HepG2 (cell line): ENCODE data around the gene KCNT1. TPM values are rescaled to one million over a fixed set of nuclear protein-coding genes. Genes with fewer than 3 reads are reported as not detected.

Source experiments
- ATAC-seq: fragments of 200-7000 bp; cut with Tn5 transposase; 3 replicates; pipeline ENCODE4 v1.9.1; 2020; ENCODE audit warnings: mild to moderate bottlenecking, moderate library complexity
- BruUV-seq: library from RNA; stranded (reverse); fragments of 400-500 nt; replicated peaks from 2 replicates; lab custom pipeline; 2021; lab: Mats Ljungman, UMichigan
- CTCF ChIA-PET: fragments of 300-600 bp; formaldehyde crosslinking; extraction: SDS; loops from one replicate; lab custom pipeline; 2021; ENCODE audit warnings: low total read pairs, inconsistent platforms, low intra/inter-chr PET ratio; lab: Yijun Ruan, JAX
- POLR2A ChIA-PET: fragments of 350-600 bp; sonication (Branson Sonifier 250); formaldehyde crosslinking; loops from one replicate; lab custom pipeline; 2020; ENCODE audit warnings: antibody characterized with exemption, inconsistent platforms; lab: Yijun Ruan, JAX
- DNase-seq: peaks from one replicate; pipeline ENCODE4 v3.0.0-alpha.2; 2015; ENCODE audit warnings: low spot score
- FAIRE-seq: peaks from 3 replicates; lab custom pipeline; 2011; peaks lifted over from hg19 to GRCh38; lab: Jason Lieb, UNC
- H2AFZ ChIP-seq: one replicate; pipeline ENCODE4 v1.6.1; 2011; ENCODE audit warnings: low read length, inconsistent platforms
- H3K27ac ChIP-seq: fragments of 300-600 bp; 3 replicates; pipeline ENCODE4 v1.8.0; 2011; ENCODE audit warnings: mixed run types, mild to moderate bottlenecking, mixed read lengths, low read length, inconsistent platforms; ENCODE audit not compliant: insufficient read depth; ENCODE audit errors: extremely low read length
- H3K27me3 ChIP-seq, 2 experiments: fragments of 200-600 bp in 1 of 2; 2 replicates in 1 of 2; 3 replicates in 1 of 2; pipeline versions ENCODE4 v1.6.0 to v1.8.0; 2011; ENCODE audit warnings: low read length in 2 of 2, mild to moderate bottlenecking in 2 of 2, moderate library complexity in 2 of 2, inconsistent platforms in 1 of 2; ENCODE audit not compliant: insufficient read depth in 2 of 2, control insufficient read depth in 1 of 2
- H3K36me3 ChIP-seq, 2 experiments: fragments of 200-600 bp in 1 of 2; replicated peaks in 1 of 2; 2 replicates in 1 of 2; 3 replicates in 1 of 2; pipeline versions ENCODE4 v1.5.1 to v1.8.0; 2011; ENCODE audit warnings: low read length in 2 of 2, inconsistent platforms in 1 of 2; ENCODE audit not compliant: insufficient read depth in 2 of 2, control insufficient read depth in 1 of 2
- H3K4me1 ChIP-seq: 2 replicates; pipeline ENCODE4 v1.5.1; 2012; ENCODE audit warnings: low read length, inconsistent platforms; ENCODE audit not compliant: insufficient read depth
- H3K4me2 ChIP-seq: 2 replicates; pipeline ENCODE4 v1.6.0; 2011; ENCODE audit warnings: low read depth, low read length, inconsistent platforms
- H3K4me3 ChIP-seq, 3 experiments: fragments of 200-600 bp in 1 of 3; sonication (generic), shearing (Covaris generic) in 1 of 3; replicated peaks in 1 of 3; 2 replicates each; pipeline ENCODE4 v1.5.1; 2011 to 2016; ENCODE audit warnings: low read length in 3 of 3, inconsistent platforms in 2 of 3, low read depth in 2 of 3, mild to moderate bottlenecking in 2 of 3, control low read depth in 1 of 3, mixed read lengths in 1 of 3; ENCODE audit not compliant: insufficient read depth in 1 of 3
- H3K79me2 ChIP-seq: one replicate; pipeline ENCODE4 v1.6.1; 2011; ENCODE audit warnings: low read length, inconsistent platforms; ENCODE audit not compliant: insufficient read depth
- H3K9ac ChIP-seq: 2 replicates; pipeline ENCODE4 v1.6.0; 2011; ENCODE audit warnings: mild to moderate bottlenecking, low read depth, low read length, inconsistent platforms; ENCODE audit not compliant: insufficient read depth
- H3K9me3 ChIP-seq: 2 replicates; pipeline ENCODE4 v1.5.1; 2012; ENCODE audit warnings: mild to moderate bottlenecking, low read length
- H4K20me1 ChIP-seq: 2 replicates; pipeline ENCODE4 v1.6.0; 2011; ENCODE audit warnings: inconsistent platforms, mild to moderate bottlenecking, low read length, moderate library complexity; ENCODE audit not compliant: insufficient read depth
- ASH2L ChIP-seq: fragments of 300-600, 200-600 bp; sonication (generic); IDR thresholded peaks from 2 replicates; pipeline ENCODE4 v1.7.0; 2017; ENCODE audit warnings: low read depth, mild to moderate bottlenecking, moderate library complexity, mixed read lengths, low read length; ENCODE audit not compliant: insufficient read length
- EP300 ChIP-seq, 3 experiments: sonication (generic) in 1 of 3; formaldehyde crosslinking in 1 of 3; IDR thresholded peaks; 2 replicates each; pipeline versions ENCODE4 v1.5.1 to v1.6.1; 2011 to 2020; ENCODE audit warnings: low read depth in 2 of 3, low read length in 2 of 3, borderline replicate concordance in 1 of 3, improper control_type of control experiment in 1 of 3, mild to moderate bottlenecking in 1 of 3, missing genetic modification reagents in 1 of 3, moderate library complexity in 1 of 3
- MEIS1 ChIP-seq: sonication (generic); formaldehyde crosslinking; IDR thresholded peaks from 2 replicates; pipeline ENCODE4 v1.9.0; 2021; ENCODE audit warnings: mild to moderate bottlenecking, missing genetic modification reagents, moderate library complexity, borderline replicate concordance
- NCOA5 ChIP-seq: sonication (generic); formaldehyde crosslinking; IDR thresholded peaks from 2 replicates; pipeline ENCODE4 v1.4.0; 2020; ENCODE audit warnings: missing genetic modification reagents
- STAT5B ChIP-seq: sonication (generic); formaldehyde crosslinking; IDR thresholded peaks from 2 replicates; pipeline ENCODE4 v1.4.0; 2020; ENCODE audit warnings: missing genetic modification reagents
- YY1 ChIP-seq: IDR thresholded peaks from 2 replicates; pipeline ENCODE4 v1.6.1; 2011; ENCODE audit warnings: low read length, low read depth, moderate library complexity, mild to moderate bottlenecking; ENCODE audit not compliant: insufficient read depth, insufficient replicate concordance
- ZFP90 ChIP-seq: sonication (generic); formaldehyde crosslinking; IDR thresholded peaks from 2 replicates; pipeline ENCODE4 v1.8.0; 2022; ENCODE audit warnings: missing genetic modification reagents, mild to moderate bottlenecking, inconsistent platforms, borderline replicate concordance
- ZFYVE20 ChIP-seq: sonication (generic); formaldehyde crosslinking; IDR thresholded peaks from 2 replicates; pipeline ENCODE4 v1.8.0; 2023; ENCODE audit warnings: low read depth, mild to moderate bottlenecking, moderate library complexity, missing genetic modification reagents, borderline replicate concordance
- ZKSCAN8 ChIP-seq: IDR thresholded peaks from 2 replicates; pipeline ENCODE4 v1.6.1; 2016; ENCODE audit warnings: borderline replicate concordance, missing genetic modification reagents, missing compliant biosample characterization
- ZNF224 ChIP-seq: sonication (generic); formaldehyde crosslinking; IDR thresholded peaks from 2 replicates; pipeline ENCODE4 v1.5.0; 2020; ENCODE audit warnings: mild to moderate bottlenecking, missing genetic modification reagents
- ZNF343 ChIP-seq: sonication (generic); formaldehyde crosslinking; IDR thresholded peaks from 2 replicates; pipeline ENCODE4 v1.4.0; 2020; ENCODE audit warnings: mild to moderate bottlenecking, missing genetic modification reagents
- ZNF747 ChIP-seq: sonication (generic); formaldehyde crosslinking; IDR thresholded peaks from 2 replicates; pipeline ENCODE4 v1.8.1; 2023; ENCODE audit warnings: missing genetic modification reagents, mild to moderate bottlenecking, borderline replicate concordance
- ZNF878 ChIP-seq: sonication (generic); formaldehyde crosslinking; IDR thresholded peaks from 2 replicates; pipeline ENCODE4 v1.8.1; 2023; ENCODE audit warnings: mild to moderate bottlenecking, missing genetic modification reagents, moderate library complexity
- WGBS: methylation state at CpG from one replicate; pipeline ENCODE4 v1.1.6; 2017; ENCODE audit warnings: low lambda C conversion rate; 5-methylcytosine and 5-hydroxymethylcytosine counted together
- in situ Hi-C: cut with HindIII; loops from 2 replicates; pipeline ENCODE4 v1.10.0; 2017; ENCODE audit warnings: low pct_unique_long_range_greater_than_20kb; ENCODE audit not compliant: extremely low pct_ligation_motif_present
- intact Hi-C: fragments of 100-400 bp; cut with micrococcal nuclease; formaldehyde crosslinking; loops from one replicate; pipeline ENCODE4 v1.10.0; 2022; ENCODE audit not compliant: unreplicated experiment
- polyA plus RNA-seq, 8 experiments: library from polyadenylated mRNA; depleted of rRNA in 3 of 8; stranded (reverse) in 7 of 8; unstranded in 1 of 8; fragments of >200 nt; fragmentation: Illumina TruSeq in 4 of 8; extraction: Trizol in 4 of 8; gene quantifications; 2 replicates each; pipeline versions ENCODE4 v1.2.1 to v1.2.3, GENCODE V29; 2011 to 2016; ENCODE audit warnings: low read depth in 4 of 8, missing spikeins in 1 of 8, mixed read lengths in 1 of 8; ENCODE audit not compliant: insufficient read depth in 1 of 8
- total RNA-seq, 5 experiments: library from RNA; depleted of rRNA; stranded (reverse); fragments of >200 nt; fragmentation: Illumina TruSeq; extraction: Trizol; gene quantifications; 2 replicates each; pipeline ENCODE4 v1.2.3, GENCODE V29; 2016; ENCODE audit warnings: low read depth in 1 of 5
- TF ChIP-seq, protein P1 (sequence below): sonication (generic); formaldehyde crosslinking; IDR thresholded peaks from 2 replicates; pipeline ENCODE4 v1.4.0; 2020; ENCODE audit warnings: mild to moderate bottlenecking, missing genetic modification reagents, borderline replicate concordance
- TF ChIP-seq, protein P2 (sequence below): sonication (generic); formaldehyde crosslinking; IDR thresholded peaks from 2 replicates; pipeline ENCODE4 v1.9.0; 2021; ENCODE audit warnings: missing genetic modification reagents, mild to moderate bottlenecking, borderline replicate concordance
- TF ChIP-seq, protein P3 (sequence below): sonication (generic); formaldehyde crosslinking; IDR thresholded peaks from 2 replicates; pipeline ENCODE4 v1.5.1; 2020; ENCODE audit warnings: missing genetic modification reagents, mild to moderate bottlenecking, borderline replicate concordance
- TF ChIP-seq, protein P4 (sequence below): sonication (generic); formaldehyde crosslinking; IDR thresholded peaks from 2 replicates; pipeline ENCODE4 v1.5.0; 2020; ENCODE audit warnings: mild to moderate bottlenecking, missing genetic modification reagents

The KCNT1 gene
- total and polyA plus RNA-seq, 2 of the 13 experiments (the other 11 are each of a cell fraction or from before 2014, with no cell fraction given) = not detected

DNA sequence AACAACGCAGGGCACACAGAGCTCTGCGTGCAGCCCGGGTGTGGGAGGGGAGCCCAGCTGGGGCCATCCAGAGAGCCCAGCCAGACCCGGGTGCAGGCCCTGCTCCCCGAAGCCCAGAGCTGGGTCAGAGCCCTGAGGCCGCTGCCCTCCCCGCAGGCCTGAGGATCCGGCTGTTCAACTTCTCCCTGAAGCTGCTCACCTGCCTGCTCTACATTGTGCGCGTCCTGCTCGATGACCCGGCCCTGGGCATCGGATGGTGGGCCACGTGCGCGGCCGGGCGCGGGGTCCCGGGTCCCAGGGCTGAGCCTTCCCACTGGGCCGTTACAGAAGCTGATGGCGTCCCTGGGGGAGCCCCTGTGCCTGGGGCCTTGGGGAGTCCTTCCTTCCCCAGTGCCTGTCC, 48.8 kb downstream of the KCNT1 start (continued):
- no peak for TF ChIP-seq ASH2L
- TF ChIP-seq, protein P1, sequence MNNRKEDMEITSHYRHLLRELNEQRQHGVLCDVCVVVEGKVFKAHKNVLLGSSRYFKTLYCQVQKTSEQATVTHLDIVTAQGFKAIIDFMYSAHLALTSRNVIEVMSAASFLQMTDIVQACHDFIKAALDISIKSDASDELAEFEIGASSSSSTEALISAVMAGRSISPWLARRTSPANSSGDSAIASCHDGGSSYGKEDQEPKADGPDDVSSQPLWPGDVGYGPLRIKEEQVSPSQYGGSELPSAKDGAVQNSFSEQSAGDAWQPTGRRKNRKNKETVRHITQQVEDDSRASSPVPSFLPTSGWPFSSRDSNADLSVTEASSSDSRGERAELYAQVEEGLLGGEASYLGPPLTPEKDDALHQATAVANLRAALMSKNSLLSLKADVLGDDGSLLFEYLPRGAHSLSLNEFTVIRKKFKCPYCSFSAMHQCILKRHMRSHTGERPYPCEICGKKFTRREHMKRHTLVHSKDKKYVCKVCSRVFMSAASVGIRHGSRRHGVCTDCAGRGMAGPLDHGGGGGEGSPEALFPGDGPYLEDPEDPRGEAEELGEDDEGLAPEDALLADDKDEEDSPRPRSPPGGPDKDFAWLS (CRISPR knock-in tag) = no peak

DNA sequence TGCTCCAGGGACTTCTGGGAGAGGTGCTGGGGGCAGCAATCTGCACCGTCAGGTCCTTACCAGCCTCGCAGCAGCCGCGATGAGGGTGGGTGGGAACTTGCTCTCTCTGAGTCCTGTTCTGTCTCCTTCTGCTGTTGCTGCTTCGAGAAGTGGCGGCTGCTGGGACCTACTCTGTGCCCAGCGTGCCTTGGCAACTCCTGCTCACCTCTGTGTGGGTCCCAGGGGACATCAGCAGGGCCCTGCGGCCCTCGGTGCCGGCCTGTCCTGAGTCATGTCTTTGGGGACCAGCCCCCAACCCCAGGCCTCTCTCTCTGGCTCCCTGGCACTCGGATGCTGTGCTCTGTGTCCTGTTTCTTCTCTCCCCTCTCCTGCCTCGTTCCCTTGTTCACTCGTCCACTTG, 49.5 kb downstream of the KCNT1 start:
- ChIA-PET POLR2A (no interaction called here), CTCF (no interaction called here)
- no TSS peak for BruUV-seq
- H3K27ac ChIP-seq = no peak overlapping the region
- no peak overlapping the region for H3K4me2 ChIP-seq
- H3K4me3 ChIP-seq = no peak overlapping the region
- no peaks in the 10 kb centered on the region for H3K79me2 ChIP-seq
- intact Hi-C loops = no loop called here
- no peaks in the 10 kb centered on the region for H3K36me3 ChIP-seq
- H2AFZ ChIP-seq = no peak overlapping the region
- no peak overlapping the region for H3K9ac ChIP-seq
- no peaks in the 10 kb centered on the region for H3K9me3 ChIP-seq
- DNase-seq (no peak), ATAC-seq (no peak), FAIRE-seq (no peak)
- in situ Hi-C loops = no loop called here
- 4% methylated on average over 9 of the region's 13 CpGs for WGBS
- H3K27me3 ChIP-seq = peaks cover 32 to 80% of the 10 kb centered on the region in 2 experiments; a peak in 4 of 5 replicates
- no peaks in the 10 kb centered on the region for H3K4me1 ChIP-seq
- 0 out of 2 replicates have a peak, but pooled peaks cover 5% of the 10 kb centered on the region for H4K20me1 ChIP-seq
- TF ChIP-seq ZFP90 (CRISPR knock-in tag) (no peak), MEIS1 (CRISPR knock-in tag) (no peak), ZNF343 (CRISPR knock-in tag) (no peak), ZKSCAN8 (CRISPR knock-in tag) (no peak), NCOA5 (CRISPR knock-in tag) (no peak), EP300 (IDR thresholded peaks at IDR 0.05; ENCODE audit: low read depth in 2 of 2, low read length in 2 of 2) (no peak), EP300 (CRISPR knock-in tag; IDR thresholded peaks at IDR 0.05; ENCODE audit: borderline replicate concordance) (no peak), ZNF747 (CRISPR knock-in tag) (no peak), ZNF878 (CRISPR knock-in tag) (no peak), ZFYVE20 (CRISPR knock-in tag) (no peak), YY1 (no peak), ZNF224 (no peak), STAT5B (no peak)
- TF ChIP-seq, protein P2, sequence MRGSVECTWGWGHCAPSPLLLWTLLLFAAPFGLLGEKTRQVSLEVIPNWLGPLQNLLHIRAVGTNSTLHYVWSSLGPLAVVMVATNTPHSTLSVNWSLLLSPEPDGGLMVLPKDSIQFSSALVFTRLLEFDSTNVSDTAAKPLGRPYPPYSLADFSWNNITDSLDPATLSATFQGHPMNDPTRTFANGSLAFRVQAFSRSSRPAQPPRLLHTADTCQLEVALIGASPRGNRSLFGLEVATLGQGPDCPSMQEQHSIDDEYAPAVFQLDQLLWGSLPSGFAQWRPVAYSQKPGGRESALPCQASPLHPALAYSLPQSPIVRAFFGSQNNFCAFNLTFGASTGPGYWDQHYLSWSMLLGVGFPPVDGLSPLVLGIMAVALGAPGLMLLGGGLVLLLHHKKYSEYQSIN (CRISPR knock-in tag) = no peak
- TF ChIP-seq, protein P3, sequence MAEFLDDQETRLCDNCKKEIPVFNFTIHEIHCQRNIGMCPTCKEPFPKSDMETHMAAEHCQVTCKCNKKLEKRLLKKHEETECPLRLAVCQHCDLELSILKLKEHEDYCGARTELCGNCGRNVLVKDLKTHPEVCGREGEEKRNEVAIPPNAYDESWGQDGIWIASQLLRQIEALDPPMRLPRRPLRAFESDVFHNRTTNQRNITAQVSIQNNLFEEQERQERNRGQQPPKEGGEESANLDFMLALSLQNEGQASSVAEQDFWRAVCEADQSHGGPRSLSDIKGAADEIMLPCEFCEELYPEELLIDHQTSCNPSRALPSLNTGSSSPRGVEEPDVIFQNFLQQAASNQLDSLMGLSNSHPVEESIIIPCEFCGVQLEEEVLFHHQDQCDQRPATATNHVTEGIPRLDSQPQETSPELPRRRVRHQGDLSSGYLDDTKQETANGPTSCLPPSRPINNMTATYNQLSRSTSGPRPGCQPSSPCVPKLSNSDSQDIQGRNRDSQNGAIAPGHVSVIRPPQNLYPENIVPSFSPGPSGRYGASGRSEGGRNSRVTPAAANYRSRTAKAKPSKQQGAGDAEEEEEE (CRISPR knock-in tag) = no peak
- TF ChIP-seq, protein P4, sequence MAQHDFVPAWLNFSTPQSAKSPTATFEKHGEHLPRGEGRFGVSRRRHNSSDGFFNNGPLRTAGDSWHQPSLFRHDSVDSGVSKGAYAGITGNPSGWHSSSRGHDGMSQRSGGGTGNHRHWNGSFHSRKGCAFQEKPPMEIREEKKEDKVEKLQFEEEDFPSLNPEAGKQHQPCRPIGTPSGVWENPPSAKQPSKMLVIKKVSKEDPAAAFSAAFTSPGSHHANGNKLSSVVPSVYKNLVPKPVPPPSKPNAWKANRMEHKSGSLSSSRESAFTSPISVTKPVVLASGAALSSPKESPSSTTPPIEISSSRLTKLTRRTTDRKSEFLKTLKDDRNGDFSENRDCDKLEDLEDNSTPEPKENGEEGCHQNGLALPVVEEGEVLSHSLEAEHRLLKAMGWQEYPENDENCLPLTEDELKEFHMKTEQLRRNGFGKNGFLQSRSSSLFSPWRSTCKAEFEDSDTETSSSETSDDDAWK (CRISPR knock-in tag) = no peak
